GM15510 (cell line): Measurements from ENCODE around the gene GPATCH2.

Source experiments
- POLR2A ChIP-seq: IDR thresholded peaks from 3 replicates; pipeline ENCODE4 v1.6.1; 2011; ENCODE audit warnings: borderline replicate concordance; ENCODE audit not compliant: insufficient read length; ENCODE audit errors: extremely low read depth

The GPATCH2 gene

GRCh38 chr1:217630711-217631591, at the start of gene GPATCH2, which contains the start of gene SPATA17:
TSS of gene GPATCH2 (minus strand) at chr1:217631090. CDS start at chr1:217630971, 119 bp downstream.
TSS of gene SPATA17 (plus strand) at chr1:217631344. CDS start at chr1:217631379, 35 bp downstream.
- TF ChIP-seq POLR2A: peak; percentile 78

GRCh38 chr1:217674028-217674729, 43.3 kb upstream of the GPATCH2 start:
- TF ChIP-seq POLR2A: no peak

- no peak for TF ChIP-seq POLR2A
These were observed 42.5 kb upstream of the GPATCH2 start for GRCh38 chr1:217673387-217673786.

GRCh38 chr1:217668351-217668940, 37.6 kb upstream of the GPATCH2 start:
- TF ChIP-seq POLR2A: no peak

- TF ChIP-seq POLR2A: no peak
These were observed 30.5 kb upstream of the GPATCH2 start for GRCh38 chr1:217661407-217661806.

GRCh38 chr1:217660353-217661062, 29.6 kb upstream of the GPATCH2 start:
- TF ChIP-seq POLR2A: no peak

GRCh38 chr1:217650674-217651073, 19.8 kb upstream of the GPATCH2 start:
- TF ChIP-seq POLR2A: no peak

GRCh38 chr1:217647791-217648190, 16.9 kb upstream of the GPATCH2 start:
- no peak for TF ChIP-seq POLR2A

- TF ChIP-seq POLR2A: no peak
These were observed 11.6 kb upstream of the GPATCH2 start for GRCh38 chr1:217642455-217642854.

- no peak for TF ChIP-seq POLR2A
These were observed 3.5 kb downstream of the GPATCH2 start for GRCh38 chr1:217627431-217627830.

- no peak for TF ChIP-seq POLR2A
These were observed 4.6 kb downstream of the GPATCH2 start for GRCh38 chr1:217626321-217626720.

- no peak for TF ChIP-seq POLR2A
These were observed 8.8 kb downstream of the GPATCH2 start for GRCh38 chr1:217622042-217622441.

GRCh38 chr1:217620814-217621213, 10.1 kb downstream of the GPATCH2 start:
- TF ChIP-seq POLR2A: no peak

- TF ChIP-seq POLR2A: no peak
These were observed 13.8 kb downstream of the GPATCH2 start for GRCh38 chr1:217617126-217617525.
